GM12892 (cell line): ENCODE results near the gene CAMTA1.
"Not testable (repeated sequence)": the region's sequence is repeated elsewhere in the genome, so short reads cannot be mapped to it uniquely, and the experiment has no call there.

Source experiments
- DNase-seq: peaks from one replicate; pipeline ENCODE4 v3.0.0; 2011; ENCODE audit not compliant: insufficient read length
- FAIRE-seq: peaks from 2 replicates; lab custom pipeline; 2011; peaks lifted over from hg19 to GRCh38; lab: Jason Lieb, UNC
- POLR2A ChIP-seq: IDR thresholded peaks from 2 replicates; pipeline ENCODE4 v1.6.1; 2011; ENCODE audit warnings: low read depth, low read length, control low read depth
- POLR2AphosphoS5 ChIP-seq: IDR thresholded peaks from 2 replicates; pipeline ENCODE4 v1.6.1; 2011; ENCODE audit warnings: low read depth, low read length, control low read depth
- TAF1 ChIP-seq: IDR thresholded peaks from 2 replicates; pipeline ENCODE4 v1.6.1; 2011; ENCODE audit warnings: low read depth, mild to moderate bottlenecking, control low read depth, low read length, borderline replicate concordance

Gene CAMTA1

GRCh38 chr1:6822530-6823359, 37.5 kb downstream of the CAMTA1 start:
- no peak for DNase-seq
- TF ChIP-seq TAF1 (no peak), POLR2AphosphoS5 (no peak), POLR2A (no peak)
- FAIRE-seq: peak; percentile 46

GRCh38 chr1:6823793-6824192, 38.5 kb downstream of the CAMTA1 start:
- DNase-seq: no peak
- FAIRE-seq: no peak
- TF ChIP-seq POLR2AphosphoS5: no peak
- no peak for TF ChIP-seq TAF1
- no peak for TF ChIP-seq POLR2A

GRCh38 chr1:6824665-6825368, 39.6 kb downstream of the CAMTA1 start:
- no peak for TF ChIP-seq POLR2AphosphoS5
- no peak for TF ChIP-seq POLR2A
- TF ChIP-seq TAF1: no peak
- FAIRE-seq (no peak), DNase-seq (no peak)

GRCh38 chr1:6825828-6826227, 40.6 kb downstream of the CAMTA1 start:
- TF ChIP-seq TAF1: no peak
- no peak for TF ChIP-seq POLR2AphosphoS5
- TF ChIP-seq POLR2A: no peak
- DNase-seq (no peak), FAIRE-seq (no peak)

- no peak for TF ChIP-seq POLR2A
- no peak for TF ChIP-seq TAF1
- no peak for TF ChIP-seq POLR2AphosphoS5
- DNase-seq: no peak
- FAIRE-seq: no peak
Measured at GRCh38 chr1:6827079-6827478, 41.8 kb downstream of the CAMTA1 start.

- TF ChIP-seq TAF1: no peak
- no peak for TF ChIP-seq POLR2AphosphoS5
- TF ChIP-seq POLR2A: no peak
- no peak for DNase-seq
- FAIRE-seq: no peak
Measured at GRCh38 chr1:6827630-6828165, 42.4 kb downstream of the CAMTA1 start.

GRCh38 chr1:6831366-6831765, 46.1 kb downstream of the CAMTA1 start:
- FAIRE-seq: no peak
- no peak for DNase-seq
- TF ChIP-seq POLR2A (no peak), TAF1 (no peak)

GRCh38 chr1:6832006-6832405, 46.8 kb downstream of the CAMTA1 start:
- not testable (repeated sequence) for DNase-seq, FAIRE-seq

GRCh38 chr1:6832531-6833188, 47.4 kb downstream of the CAMTA1 start:
- no peak for FAIRE-seq
- TF ChIP-seq TAF1: no peak
- TF ChIP-seq POLR2AphosphoS5: no peak
- no peak for TF ChIP-seq POLR2A

GRCh38 chr1:6833804-6834203, 48.5 kb downstream of the CAMTA1 start:
- TF ChIP-seq POLR2A: no peak
- TF ChIP-seq TAF1: no peak
- TF ChIP-seq POLR2AphosphoS5: no peak
- FAIRE-seq (no peak), DNase-seq (no peak)

More at GRCh38 chr1:6832531-6833188, 47.4 kb downstream of the CAMTA1 start:
- no peak for DNase-seq

GRCh38 chr1:6834366-6834765, 49.1 kb downstream of the CAMTA1 start:
- TF ChIP-seq POLR2A: no peak
- TF ChIP-seq POLR2AphosphoS5: no peak
- no peak for TF ChIP-seq TAF1
- DNase-seq: no peak
- FAIRE-seq: no peak

- DNase-seq (no peak), FAIRE-seq (no peak)
- no peak for TF ChIP-seq POLR2AphosphoS5
Measured at GRCh38 chr1:6835139-6835538, 49.9 kb downstream of the CAMTA1 start.

GRCh38 chr1:6842301-6842700, 57.0 kb downstream of the CAMTA1 start:
- DNase-seq (no peak), FAIRE-seq (peak; percentile 38)
- no peak for TF ChIP-seq TAF1
- no peak for TF ChIP-seq POLR2AphosphoS5
- no peak for TF ChIP-seq POLR2A

- not testable (repeated sequence) for DNase-seq, FAIRE-seq
Measured at GRCh38 chr1:6845786-6846185, 60.5 kb downstream of the CAMTA1 start.
